GM06990 (cell line): ENCODE data around the gene UBE2D3.

Experiments used
- DNase-seq: peaks from one replicate; pipeline ENCODE4 v3.0.0-alpha.2; 2011; ENCODE audit not compliant: insufficient read length; ENCODE audit errors: extremely low read depth
- H3K27me3 ChIP-seq: replicated peaks from 2 replicates; pipeline ENCODE4 v1.6.0; 2011; ENCODE audit warnings: low read length; ENCODE audit not compliant: control insufficient read depth, insufficient read depth
- H3K36me3 ChIP-seq: 2 replicates; pipeline ENCODE4 v1.5.1; 2011; ENCODE audit warnings: low read length; ENCODE audit not compliant: control insufficient read depth, insufficient read depth
- H3K4me3 ChIP-seq: replicated peaks from 2 replicates; pipeline ENCODE4 v1.5.1; 2011; ENCODE audit warnings: low read depth, mild to moderate bottlenecking, control low read depth, low read length
- TF ChIP-seq, protein P1 (sequence below): IDR thresholded peaks from 2 replicates; pipeline ENCODE4 v1.5.1; 2011; ENCODE audit warnings: low read length, control low read depth, mild to moderate bottlenecking, inconsistent platforms; ENCODE audit not compliant: insufficient read depth, poor library complexity, severe bottlenecking

The UBE2D3 gene

GRCh38 chr4:102827674-102828496 is 534 bp upstream of the UBE2D3 start:
- no peaks in the 10 kb centered on the region for H3K27me3 ChIP-seq
- TF ChIP-seq, protein P1, sequence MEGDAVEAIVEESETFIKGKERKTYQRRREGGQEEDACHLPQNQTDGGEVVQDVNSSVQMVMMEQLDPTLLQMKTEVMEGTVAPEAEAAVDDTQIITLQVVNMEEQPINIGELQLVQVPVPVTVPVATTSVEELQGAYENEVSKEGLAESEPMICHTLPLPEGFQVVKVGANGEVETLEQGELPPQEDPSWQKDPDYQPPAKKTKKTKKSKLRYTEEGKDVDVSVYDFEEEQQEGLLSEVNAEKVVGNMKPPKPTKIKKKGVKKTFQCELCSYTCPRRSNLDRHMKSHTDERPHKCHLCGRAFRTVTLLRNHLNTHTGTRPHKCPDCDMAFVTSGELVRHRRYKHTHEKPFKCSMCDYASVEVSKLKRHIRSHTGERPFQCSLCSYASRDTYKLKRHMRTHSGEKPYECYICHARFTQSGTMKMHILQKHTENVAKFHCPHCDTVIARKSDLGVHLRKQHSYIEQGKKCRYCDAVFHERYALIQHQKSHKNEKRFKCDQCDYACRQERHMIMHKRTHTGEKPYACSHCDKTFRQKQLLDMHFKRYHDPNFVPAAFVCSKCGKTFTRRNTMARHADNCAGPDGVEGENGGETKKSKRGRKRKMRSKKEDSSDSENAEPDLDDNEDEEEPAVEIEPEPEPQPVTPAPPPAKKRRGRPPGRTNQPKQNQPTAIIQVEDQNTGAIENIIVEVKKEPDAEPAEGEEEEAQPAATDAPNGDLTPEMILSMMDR: peak; percentile 19
- H3K4me3 ChIP-seq: peak overlapping the region; percentile 94
- peaks cover 2% of the 10 kb centered on the region; the same call in 1 of the 2 replicates for H3K36me3 ChIP-seq
- DNase-seq: peak; percentile 99

GRCh38 chr4:102826105-102826889 is 1.1 kb downstream of the UBE2D3 start:
- TF ChIP-seq, protein P1: no peak
- peak; percentile 8 for DNase-seq
- Histone ChIP-seq H3K4me3 (peak overlapping the region; percentile 94), H3K36me3 (peaks cover 2% of the 10 kb centered on the region; the same call in 1 of the 2 replicates), H3K27me3 (no peaks in the 10 kb centered on the region)

DNA sequence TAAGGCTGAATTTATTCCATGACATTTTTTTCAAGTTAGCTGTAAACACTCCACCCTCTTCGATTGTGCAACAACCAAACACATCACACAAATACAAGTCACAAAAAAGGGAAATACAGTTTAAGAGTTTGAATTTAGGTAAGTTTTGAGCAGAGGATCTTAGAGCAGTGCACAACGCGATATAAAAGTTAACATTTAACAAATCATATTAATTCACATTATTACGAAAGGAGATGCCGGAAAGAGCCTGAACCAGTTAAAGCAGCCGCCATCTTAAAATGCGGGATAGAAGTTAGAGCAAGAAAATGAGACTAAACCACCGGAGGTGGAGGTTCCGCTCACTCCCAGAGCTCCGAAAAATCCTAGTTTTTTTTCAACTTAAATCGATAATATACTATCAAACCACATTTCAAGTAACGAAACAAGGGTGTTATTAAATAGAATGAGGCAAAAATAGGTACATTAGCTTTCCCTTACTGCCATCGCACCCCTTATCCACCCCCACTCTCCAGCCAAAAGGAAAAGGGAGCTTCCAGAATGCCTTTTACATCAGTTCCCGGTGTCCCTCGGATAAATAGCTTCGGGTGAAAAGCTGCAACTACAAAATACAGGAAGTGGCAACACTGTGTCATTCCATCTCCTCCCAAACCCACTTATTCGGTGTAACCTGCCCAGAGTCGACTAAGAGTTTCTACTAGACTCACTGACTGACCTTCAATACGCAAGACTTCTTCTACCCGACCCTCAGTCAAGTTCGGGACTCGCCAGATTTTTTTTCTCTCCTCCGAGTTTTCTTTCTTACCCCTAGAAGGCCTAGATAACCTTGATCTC is 1.9 kb downstream of the UBE2D3 start:
- Histone ChIP-seq H3K4me3 (peak overlapping the region; percentile 94), H3K27me3 (no peaks in the 10 kb centered on the region), H3K36me3 (peaks cover 2% of the 10 kb centered on the region; the same call in 1 of the 2 replicates)
- peak; percentile 16 for DNase-seq
- TF ChIP-seq, protein P1: no peak

GRCh38 chr4:102824398-102824797 is 3.0 kb downstream of the UBE2D3 start:
- no peak for DNase-seq
- H3K4me3 ChIP-seq: peak overlapping the region; percentile 94
- H3K36me3 ChIP-seq: peaks cover 2% of the 10 kb centered on the region
- TF ChIP-seq, protein P1: no peak
- H3K27me3 ChIP-seq: no peaks in the 10 kb centered on the region

GRCh38 chr4:102823897-102824296 is 3.5 kb downstream of the UBE2D3 start:
- Histone ChIP-seq H3K27me3 (no peaks in the 10 kb centered on the region), H3K36me3 (peaks cover 2% of the 10 kb centered on the region), H3K4me3 (peak overlapping the region; percentile 94)
- no peak for DNase-seq
- TF ChIP-seq, protein P1: no peak
